ENCODE data around the gene MSH6.

MSH6 gene

DNA sequence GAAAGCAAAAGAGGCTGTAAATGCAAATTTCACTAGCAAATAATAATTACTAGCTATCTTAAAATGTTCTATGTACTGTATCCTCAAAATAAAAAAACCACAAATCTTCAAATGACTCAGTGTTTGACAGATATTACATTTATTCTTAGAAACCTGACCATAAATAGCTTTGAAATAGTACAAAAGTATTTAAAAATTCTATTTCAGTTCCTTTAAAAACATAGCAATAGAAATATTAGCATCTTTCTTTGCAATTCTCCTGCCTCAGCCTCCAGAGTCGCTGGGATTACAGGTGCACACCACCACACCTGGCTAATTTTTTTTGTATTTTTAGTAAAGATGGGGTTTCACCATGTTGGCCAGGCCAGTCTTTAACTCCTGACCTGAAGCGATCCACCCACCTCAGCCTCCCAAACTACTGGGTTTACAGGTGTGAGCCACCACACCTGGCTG, 50.6 kb downstream of the MSH6 start:
- no peak overlapping the region for H3K4me3 ChIP-seq (replicated peaks; ENCODE audit: insufficient read depth, low read length)
- no peak for DNase-seq (ENCODE audit: low read depth in 1 of 2, low spot score in 1 of 2)
- no peaks in the 10 kb centered on the region for H3K27me3 ChIP-seq (ENCODE audit: insufficient read depth, poor library complexity, severe bottlenecking)
- H3K27ac ChIP-seq (replicated peaks) = no peak overlapping the region
- TF ChIP-seq, protein P1, sequence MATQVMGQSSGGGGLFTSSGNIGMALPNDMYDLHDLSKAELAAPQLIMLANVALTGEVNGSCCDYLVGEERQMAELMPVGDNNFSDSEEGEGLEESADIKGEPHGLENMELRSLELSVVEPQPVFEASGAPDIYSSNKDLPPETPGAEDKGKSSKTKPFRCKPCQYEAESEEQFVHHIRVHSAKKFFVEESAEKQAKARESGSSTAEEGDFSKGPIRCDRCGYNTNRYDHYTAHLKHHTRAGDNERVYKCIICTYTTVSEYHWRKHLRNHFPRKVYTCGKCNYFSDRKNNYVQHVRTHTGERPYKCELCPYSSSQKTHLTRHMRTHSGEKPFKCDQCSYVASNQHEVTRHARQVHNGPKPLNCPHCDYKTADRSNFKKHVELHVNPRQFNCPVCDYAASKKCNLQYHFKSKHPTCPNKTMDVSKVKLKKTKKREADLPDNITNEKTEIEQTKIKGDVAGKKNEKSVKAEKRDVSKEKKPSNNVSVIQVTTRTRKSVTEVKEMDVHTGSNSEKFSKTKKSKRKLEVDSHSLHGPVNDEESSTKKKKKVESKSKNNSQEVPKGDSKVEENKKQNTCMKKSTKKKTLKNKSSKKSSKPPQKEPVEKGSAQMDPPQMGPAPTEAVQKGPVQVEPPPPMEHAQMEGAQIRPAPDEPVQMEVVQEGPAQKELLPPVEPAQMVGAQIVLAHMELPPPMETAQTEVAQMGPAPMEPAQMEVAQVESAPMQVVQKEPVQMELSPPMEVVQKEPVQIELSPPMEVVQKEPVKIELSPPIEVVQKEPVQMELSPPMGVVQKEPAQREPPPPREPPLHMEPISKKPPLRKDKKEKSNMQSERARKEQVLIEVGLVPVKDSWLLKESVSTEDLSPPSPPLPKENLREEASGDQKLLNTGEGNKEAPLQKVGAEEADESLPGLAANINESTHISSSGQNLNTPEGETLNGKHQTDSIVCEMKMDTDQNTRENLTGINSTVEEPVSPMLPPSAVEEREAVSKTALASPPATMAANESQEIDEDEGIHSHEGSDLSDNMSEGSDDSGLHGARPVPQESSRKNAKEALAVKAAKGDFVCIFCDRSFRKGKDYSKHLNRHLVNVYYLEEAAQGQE (IDR thresholded peaks at IDR 0.05; ENCODE audit: insufficient replicate concordance, low read depth) = no peak
- TF ChIP-seq POLR2AphosphoS5 (IDR thresholded peaks at IDR 0.05; ENCODE audit: low read depth) (no peak), SPI1 (IDR thresholded peaks at IDR 0.05; ENCODE audit: borderline replicate concordance, low read depth) (no peak), GABPA (IDR thresholded peaks at IDR 0.05; ENCODE audit: low read depth) (no peak)
- TF ChIP-seq, protein P2, sequence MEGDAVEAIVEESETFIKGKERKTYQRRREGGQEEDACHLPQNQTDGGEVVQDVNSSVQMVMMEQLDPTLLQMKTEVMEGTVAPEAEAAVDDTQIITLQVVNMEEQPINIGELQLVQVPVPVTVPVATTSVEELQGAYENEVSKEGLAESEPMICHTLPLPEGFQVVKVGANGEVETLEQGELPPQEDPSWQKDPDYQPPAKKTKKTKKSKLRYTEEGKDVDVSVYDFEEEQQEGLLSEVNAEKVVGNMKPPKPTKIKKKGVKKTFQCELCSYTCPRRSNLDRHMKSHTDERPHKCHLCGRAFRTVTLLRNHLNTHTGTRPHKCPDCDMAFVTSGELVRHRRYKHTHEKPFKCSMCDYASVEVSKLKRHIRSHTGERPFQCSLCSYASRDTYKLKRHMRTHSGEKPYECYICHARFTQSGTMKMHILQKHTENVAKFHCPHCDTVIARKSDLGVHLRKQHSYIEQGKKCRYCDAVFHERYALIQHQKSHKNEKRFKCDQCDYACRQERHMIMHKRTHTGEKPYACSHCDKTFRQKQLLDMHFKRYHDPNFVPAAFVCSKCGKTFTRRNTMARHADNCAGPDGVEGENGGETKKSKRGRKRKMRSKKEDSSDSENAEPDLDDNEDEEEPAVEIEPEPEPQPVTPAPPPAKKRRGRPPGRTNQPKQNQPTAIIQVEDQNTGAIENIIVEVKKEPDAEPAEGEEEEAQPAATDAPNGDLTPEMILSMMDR (IDR thresholded peaks at IDR 0.05; ENCODE audit: insufficient read depth, low read length) = no peak

DNA sequence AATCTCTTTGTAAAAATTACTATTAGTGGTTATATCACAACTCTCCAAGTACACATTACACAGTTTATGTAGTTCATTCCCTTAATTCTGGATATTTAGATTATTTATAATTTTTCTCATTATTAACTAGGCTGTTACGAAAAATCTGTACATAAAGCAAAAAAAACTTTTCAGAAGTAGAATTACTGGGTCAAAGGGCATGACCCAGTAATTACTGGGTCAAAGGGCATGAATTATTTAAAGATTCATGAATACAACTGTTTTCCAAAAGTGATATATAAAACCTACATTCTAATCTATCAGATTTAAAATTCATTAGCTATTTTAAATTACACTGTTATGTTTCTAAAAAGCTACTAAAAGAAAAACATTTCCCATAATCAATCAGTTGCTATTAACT, 55.3 kb downstream of the MSH6 start:
- TF ChIP-seq GABPA (IDR thresholded peaks at IDR 0.05; ENCODE audit: low read depth) (no peak), POLR2AphosphoS5 (IDR thresholded peaks at IDR 0.05; ENCODE audit: low read depth) (no peak), SPI1 (IDR thresholded peaks at IDR 0.05; ENCODE audit: borderline replicate concordance, low read depth) (no peak)
- TF ChIP-seq, protein P1 (IDR thresholded peaks at IDR 0.05; ENCODE audit: insufficient replicate concordance, low read depth) = no peak
- TF ChIP-seq, protein P2 (IDR thresholded peaks at IDR 0.05; ENCODE audit: insufficient read depth, low read length) = no peak
- no peaks in the 10 kb centered on the region for H3K27me3 ChIP-seq (ENCODE audit: insufficient read depth, poor library complexity, severe bottlenecking)
- no peak overlapping the region for H3K4me3 ChIP-seq (replicated peaks; ENCODE audit: insufficient read depth, low read length)
- DNase-seq (ENCODE audit: low read depth in 1 of 2, low spot score in 1 of 2) = no peak
- H3K27ac ChIP-seq (replicated peaks) = no peak overlapping the region

DNA sequence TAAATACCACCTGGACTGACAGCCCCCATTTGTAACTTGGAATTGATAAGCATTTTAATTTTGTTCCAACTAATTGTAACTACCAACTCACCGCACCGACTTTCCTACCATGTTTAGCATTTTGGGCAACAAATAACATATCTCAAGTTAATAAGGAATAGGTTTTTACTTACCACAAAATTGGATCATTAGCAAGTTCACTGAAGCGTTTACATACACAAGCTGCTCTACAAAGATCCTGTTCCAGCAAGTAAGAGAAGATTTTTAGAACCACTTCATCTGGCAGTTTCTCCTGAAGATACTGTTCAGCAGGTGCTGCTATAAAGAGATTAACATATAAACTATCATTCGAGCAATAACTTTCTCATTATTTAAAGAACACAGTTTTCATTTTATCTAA, 55.7 kb downstream of the MSH6 start:
- H3K4me3 ChIP-seq (replicated peaks; ENCODE audit: insufficient read depth, low read length) = no peak overlapping the region
- no peak for TF ChIP-seq GABPA (IDR thresholded peaks at IDR 0.05; ENCODE audit: low read depth)
- TF ChIP-seq SPI1 (IDR thresholded peaks at IDR 0.05; ENCODE audit: borderline replicate concordance, low read depth) = no peak
- TF ChIP-seq, protein P1 (IDR thresholded peaks at IDR 0.05; ENCODE audit: insufficient replicate concordance, low read depth) = no peak
- no peak for TF ChIP-seq POLR2AphosphoS5 (IDR thresholded peaks at IDR 0.05; ENCODE audit: low read depth)
- TF ChIP-seq, protein P2 (IDR thresholded peaks at IDR 0.05; ENCODE audit: insufficient read depth, low read length) = no peak
- no peaks in the 10 kb centered on the region for H3K27me3 ChIP-seq (ENCODE audit: insufficient read depth, poor library complexity, severe bottlenecking)
- DNase-seq (ENCODE audit: low read depth in 1 of 2, low spot score in 1 of 2) = no peak
- no peak overlapping the region for H3K27ac ChIP-seq (replicated peaks)

Data from HL-60 (cell line).